Measurements from ENCODE around the gene EXOC4.

Gene EXOC4

DNA sequence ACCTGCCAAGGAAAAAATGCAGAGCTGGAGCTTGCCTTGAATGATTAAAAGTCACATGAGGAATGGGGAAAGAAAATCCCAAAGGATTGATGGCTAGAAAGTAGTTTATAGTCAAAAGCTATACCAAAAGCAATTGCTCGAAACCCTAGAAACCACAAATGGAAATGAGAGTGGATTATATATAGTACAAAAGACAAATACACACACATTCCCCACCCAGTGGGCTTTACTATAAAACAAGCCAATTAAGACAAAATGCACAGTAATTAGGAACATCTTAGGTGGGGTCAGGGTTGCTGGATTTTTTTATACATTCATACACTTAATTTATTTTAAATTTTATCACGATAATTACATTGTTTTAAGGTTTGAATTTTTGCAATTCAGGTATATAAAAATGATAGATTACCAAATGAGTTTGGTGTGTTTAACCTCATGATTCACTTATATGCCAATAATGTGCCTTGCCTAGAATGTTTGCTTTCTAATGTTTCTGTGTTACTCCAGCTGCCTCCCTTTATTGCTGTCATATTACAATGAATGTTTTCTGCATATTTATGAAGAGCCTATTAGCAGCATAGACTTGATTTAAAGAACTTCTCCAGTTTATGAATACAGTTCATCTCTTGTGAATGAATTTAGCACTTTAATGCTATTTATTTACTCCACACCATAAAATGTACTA, 421.3 kb downstream of the EXOC4 start:
- no peak for DNase-seq (ENCODE audit: low read depth)

DNA sequence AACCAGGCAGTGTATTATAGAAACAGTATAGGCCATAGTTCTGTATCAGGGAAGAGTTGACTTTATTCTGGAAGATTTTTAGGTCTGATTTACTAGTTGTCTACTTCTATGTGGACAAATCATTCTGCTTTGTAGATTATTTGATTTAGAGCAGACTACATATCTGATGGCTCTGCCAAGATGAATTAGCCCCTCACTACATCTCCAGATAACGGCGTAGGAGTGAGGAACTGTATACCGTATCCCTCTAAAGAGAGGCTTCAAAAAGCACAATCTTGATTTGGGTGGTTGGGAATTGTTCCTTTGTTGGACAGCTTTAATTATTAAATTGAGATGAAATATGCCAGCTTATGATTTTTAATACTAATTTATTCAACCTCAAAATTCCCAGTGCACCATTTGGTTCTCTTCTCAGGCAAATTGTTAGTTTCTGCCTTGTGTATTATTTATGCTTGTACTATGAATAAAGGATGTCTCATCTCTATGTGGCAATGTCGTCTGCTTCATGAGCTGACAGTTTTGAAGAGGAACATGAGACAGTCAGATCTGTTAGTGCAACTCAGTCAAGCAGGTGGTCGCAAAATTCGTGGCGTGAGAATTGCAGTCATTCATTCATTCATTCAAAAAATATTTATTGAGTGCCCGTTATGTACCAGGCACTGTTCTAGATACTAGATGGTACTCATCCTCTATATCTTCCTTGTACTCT, 422.8 kb downstream of the EXOC4 start:
- no peak for DNase-seq (ENCODE audit: low read depth)

DNA sequence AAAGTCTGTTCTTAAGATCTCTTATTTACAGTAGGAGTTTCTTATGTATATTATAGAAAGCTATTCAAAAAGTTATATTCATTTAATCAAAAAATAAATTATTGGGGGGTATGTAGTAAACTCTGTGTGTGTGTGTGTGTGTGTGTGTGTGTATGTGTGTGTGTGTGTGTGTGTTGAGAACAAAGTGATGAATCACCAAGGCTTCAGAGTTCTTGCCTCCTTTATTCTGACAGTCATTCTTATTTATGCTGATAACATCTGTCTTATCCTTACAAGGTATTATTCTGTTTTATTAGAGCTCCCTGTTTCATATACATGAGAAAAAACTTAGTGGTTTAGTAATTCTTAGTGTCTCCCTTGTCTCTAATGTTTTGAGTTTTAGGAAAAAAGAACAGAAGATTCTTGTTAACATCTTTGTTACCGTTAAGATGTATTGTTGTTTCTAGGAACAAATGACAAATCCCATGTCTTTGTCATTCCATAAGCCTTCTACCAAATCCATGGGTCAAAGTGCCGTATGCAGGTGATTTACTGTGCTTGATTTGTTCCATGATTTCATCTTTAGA, 424.0 kb downstream of the EXOC4 start:
- DNase-seq (ENCODE audit: low read depth), result no peak

DNA sequence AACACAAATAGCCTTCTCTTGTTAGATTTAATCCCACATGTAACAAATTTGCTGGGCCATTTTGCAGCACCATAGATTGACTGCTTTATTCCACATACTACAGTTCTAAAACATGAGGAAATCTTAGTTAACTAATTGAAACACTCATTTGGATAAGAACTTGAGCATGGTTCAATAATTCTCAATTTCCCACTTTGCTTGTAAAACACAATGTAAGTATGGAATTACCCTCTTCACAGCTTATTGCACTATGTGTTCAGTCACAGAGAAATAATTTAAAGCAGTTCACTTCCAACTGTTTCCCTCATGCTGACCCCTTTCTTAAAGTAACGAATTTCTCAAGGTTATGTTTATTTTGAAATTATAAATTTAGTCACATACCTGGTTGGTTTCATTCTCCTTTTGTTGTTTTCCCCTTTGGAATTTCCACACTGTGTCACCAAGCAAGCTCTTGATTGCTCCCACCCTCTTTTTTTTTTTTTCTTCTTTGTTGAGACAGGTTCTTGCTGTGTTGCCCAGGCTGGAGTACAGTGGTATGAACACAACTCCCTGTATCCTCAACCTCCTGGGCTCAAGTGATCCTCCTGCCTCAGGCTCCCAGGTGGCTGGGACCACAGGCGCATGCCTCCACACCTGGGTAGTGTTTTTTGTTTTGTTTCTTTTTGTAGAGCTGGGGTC, 425.4 kb downstream of the EXOC4 start:
- DNase-seq (ENCODE audit: low read depth), result no peak

DNA sequence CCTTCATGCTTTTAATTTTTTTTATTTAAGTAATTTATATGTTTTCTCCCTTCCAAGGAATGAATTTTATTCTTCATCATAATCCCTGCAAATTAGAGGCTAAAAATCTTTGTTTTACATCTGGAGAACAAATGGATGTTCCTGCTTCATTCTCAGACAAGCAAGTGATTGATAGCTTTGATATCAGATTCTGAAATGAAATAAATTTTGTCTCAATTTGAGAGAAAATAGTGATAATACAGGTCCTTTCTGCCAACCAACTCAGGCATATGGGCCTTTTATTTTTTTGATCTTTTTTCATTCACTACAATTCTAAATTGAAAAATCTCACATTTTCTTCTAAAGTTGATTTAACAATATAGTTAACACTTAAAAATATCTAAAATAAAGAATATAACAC, 427.1 kb downstream of the EXOC4 start:
- no peak for DNase-seq (ENCODE audit: low read depth)

DNA sequence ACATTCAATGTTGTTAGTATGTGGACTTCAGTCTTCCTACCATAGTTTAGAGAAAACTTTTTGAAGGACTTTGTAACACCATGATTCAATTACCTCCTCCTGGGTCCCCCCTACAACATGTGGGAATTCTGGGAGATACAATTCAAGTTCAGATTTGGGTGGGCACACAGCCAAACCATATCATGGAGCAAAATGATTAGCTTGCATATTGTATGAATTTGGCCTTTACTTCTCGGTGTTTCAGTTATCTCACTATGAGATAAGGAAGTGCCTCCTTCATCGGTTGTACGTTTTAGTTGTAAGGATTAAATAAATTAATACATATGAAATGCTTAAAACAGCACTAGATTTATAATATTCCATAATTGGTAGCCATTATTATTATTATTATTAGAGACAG, 428.7 kb downstream of the EXOC4 start:
- DNase-seq (ENCODE audit: low read depth), result no peak

DNA sequence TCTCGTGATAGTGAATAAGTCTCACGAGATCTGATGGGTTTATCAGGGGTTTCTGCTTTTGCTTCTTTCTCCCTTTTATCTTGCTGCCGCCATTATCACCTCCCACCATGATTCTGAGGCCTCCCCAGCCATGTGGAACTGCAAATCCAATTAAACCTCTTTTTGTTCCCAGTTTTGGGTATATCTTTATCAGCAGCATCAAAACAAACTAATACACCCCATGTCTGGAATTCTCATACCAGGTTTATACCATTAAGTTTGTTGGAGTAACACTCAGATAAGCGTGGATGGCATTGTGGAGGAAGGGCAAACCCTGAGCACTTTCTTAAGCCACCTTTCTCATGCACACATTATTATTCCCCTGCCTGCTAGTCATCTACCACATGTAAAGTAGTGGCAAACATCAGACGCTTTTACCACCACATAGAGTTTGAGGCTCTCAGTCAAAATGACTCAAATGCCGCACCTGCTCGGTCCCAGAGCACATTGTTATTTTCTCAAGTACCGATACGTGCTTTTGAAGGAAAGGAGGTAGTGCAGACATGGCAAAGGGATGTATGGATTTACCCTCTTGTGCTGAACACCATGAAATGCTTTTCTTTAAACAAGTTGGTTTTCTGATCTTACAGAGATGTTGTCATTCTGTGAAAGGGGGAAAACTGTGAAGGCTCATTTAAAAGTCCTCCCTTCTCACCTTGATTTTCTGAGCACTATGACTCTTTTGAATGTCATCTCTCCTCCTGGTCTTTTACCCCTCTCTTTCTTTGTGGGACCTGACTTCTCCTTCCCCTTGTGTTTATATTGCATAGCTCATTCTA, 429.7 kb downstream of the EXOC4 start:
- DNase-seq (ENCODE audit: low read depth), result no peak

DNA sequence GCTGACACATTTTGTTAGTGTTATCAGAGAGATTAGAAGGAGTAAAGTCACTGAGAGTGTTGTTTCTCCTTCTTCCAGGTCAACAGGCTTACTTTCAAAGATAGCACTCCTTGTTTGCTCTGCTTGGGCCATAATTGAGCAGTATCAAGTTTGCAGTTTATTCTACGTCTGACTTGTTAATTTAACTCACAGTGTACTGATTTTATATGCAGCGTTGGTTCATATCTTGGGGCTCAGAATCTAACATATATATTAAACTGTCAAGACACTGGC, 430.2 kb downstream of the EXOC4 start:
- no peak for DNase-seq (ENCODE audit: low read depth)

DNA sequence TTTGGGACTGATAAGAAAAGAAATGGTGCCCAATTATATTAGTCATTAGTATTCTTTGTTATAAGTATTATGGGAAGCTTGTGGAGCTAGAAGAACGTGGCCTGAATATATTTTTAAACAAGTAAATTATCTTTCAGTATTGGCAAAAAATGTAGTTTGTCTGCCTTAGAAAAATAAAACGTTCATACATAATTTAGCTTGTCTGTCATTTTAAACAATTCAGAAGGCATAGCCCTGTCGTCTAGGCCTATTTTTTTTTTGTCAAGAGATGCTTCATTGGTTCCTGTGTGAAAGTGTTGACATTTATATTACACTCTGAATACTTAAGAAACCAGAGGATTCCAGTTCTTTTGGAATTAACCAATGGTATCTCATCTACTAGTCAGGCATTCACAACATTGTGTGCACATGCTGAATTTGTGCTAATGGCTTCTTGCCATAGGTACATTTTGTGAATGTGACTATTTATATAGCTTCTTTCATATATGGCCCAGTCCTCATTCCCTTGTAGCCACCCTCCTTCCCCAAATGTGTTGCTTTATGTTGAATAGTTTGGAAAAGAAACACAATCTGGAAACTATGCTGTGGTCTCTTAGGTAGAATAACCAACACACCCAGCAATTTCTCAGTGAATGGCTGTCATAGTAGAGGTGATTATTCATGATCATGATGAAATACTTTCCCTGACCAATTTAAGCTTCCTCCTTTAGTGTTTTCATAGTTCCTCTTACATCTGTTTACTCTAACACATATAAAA, 435.8 kb downstream of the EXOC4 start:
- DNase-seq (ENCODE audit: low read depth), result no peak

DNA sequence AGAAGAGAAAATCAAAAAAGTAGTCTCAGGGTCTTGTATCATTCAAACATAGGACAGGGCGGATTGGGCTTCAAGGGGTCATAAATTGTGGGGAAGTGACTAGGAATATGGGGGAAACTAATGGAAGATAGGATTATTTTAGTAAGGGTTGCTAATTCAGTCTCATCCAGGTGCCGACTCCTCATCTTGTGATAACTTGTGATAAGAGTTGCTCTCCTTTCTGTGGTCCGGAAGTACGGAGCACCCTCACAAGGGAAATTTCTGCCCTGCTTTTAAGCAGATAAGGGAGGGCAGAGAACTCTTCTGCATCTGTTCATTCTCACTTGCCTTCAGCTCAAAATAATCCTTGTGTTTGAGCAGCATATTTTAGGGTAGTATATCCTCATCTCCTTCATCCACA, 437.9 kb downstream of the EXOC4 start:
- DNase-seq (ENCODE audit: low read depth), result no peak

DNA sequence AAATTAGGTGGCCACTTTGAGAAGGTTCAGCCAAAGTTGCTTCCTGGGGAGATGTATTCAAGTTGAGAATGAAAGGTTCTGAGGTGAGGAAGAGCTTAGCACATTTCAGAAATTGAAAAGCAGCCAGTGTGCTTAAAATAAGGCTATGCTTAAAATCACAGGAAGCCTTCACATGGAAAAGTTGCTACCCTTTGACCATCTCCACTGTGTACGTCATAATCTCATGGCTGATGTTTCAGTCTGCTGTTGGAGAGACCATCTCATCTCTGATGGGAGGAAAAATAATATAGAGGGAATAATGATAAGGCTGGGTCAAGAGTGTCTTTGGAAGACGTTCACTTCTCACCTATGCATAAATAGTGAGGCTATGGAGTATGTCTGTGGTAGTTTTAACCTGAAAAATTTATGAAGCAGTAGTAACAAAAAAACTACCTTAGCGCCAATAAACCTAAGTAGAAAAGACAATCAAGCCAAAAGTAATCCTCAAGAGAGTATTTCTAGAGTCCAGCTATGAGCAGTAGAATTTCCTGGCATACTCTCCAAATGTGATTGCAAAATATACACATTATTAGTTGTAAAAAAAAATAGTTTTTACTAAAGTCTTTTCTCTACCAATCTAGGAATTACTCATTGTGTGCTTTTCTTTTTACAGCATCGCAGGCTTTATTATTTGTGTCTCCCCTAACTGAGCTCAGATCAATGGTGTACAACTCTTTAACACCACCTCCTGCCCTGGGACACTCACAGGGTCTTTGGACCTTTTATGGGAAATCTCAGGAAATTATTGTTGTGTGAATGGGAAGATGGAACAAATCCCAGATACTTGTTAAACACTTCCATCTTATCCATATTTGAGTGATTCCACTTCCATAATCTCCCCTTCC, 439.1 kb downstream of the EXOC4 start:
- DNase-seq (ENCODE audit: low read depth), result no peak

DNA sequence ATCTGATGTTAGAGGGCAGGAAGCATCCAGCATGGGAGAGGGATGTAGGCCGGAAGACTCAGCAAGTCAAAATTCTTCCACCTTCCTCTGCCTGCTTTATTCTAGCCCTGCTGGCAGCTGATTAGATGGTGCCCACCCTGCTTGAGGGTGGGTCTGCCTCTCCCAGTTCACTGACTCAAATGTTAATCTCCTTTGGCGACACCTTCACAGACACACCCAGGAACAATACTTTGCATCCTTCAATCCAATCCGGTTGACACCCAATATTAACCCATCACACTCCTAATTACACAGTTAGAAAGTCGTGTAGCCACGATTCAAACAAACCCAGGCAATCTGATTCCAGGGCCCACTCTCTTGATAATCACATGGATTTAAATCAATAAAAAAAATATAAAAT, 440.4 kb downstream of the EXOC4 start:
- no peak for DNase-seq (ENCODE audit: low read depth)

DNA sequence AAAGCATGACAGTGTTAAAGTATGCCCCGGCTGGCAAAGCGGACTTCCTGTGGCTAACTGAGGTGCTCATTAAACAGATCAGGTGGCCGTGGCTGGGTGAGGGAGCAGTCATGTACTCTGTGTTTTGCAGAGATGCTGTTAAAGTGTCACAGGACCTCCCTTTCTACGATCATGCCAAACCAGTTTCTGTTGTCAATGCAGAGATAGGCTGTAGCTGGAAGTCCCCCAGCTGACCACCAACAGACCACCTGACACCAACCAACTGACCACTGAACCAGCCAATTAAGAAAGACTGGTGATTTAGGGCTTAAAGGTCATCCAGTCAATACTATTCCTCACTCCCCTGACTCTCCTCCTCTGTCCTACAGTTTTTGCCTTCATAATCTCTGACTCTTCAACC, 443.2 kb downstream of the EXOC4 start:
- DNase-seq (ENCODE audit: low read depth), result no peak

DNA sequence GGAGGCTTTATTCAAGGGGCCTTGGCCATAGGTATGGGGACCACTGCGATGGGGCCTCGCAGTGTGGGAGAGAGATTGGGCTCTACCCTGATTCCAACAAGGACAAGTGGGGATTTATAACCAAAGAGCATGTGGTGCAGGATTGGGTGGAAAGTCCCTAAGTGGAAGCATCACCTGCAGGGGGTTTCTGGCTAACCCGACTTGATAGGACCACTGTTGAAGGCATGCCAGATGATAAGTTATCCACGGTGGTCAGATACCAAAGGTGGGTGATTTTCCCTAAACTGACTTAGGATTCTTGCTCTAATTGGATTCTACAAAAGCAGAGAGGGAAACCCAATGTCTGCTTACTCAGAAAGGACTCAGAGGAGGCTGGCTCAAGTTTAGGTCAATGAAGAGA, 444.7 kb downstream of the EXOC4 start:
- no peak for DNase-seq (ENCODE audit: low read depth)

DNA sequence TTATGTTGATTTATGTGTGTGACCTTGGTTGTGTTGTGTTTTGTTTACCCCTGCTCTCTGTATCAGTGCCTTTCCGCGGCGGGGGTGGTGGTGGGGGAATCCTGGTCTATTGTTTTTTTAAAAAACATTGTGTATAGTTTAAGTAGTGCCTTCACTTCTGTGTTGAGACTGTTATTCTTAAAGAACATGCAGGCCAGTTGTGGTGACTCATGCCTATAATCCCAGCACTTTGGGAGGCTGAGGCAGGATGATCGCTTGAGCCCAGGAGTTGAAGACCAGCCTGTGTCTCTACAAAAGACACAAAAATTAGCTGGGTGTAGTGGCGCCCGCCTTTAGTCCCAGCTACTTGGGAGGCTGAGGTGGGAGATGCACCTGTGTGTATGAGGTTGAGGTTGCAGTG, 445.2 kb downstream of the EXOC4 start:
- DNase-seq (ENCODE audit: low read depth), result no peak

DNA sequence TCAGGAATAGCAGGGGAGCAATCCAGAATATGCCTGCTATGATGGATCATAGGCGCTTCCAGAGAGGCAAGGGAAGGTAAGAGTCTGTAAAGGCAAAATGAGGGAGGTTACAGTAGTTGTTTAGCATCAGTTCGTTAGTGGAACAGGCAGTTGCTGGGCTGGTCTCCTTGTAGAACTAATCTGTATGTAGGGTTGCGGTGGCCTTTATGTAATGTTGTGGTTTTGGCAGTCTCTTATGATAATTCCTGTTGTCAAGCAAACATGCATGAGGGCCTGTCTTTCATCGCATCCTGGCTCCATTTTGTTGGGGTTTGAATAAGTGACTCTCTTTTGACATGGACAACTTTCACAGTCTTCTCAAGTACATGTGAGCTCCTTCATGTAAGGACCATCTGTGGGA, 446.5 kb downstream of the EXOC4 start:
- DNase-seq (ENCODE audit: low read depth), result no peak

DNA sequence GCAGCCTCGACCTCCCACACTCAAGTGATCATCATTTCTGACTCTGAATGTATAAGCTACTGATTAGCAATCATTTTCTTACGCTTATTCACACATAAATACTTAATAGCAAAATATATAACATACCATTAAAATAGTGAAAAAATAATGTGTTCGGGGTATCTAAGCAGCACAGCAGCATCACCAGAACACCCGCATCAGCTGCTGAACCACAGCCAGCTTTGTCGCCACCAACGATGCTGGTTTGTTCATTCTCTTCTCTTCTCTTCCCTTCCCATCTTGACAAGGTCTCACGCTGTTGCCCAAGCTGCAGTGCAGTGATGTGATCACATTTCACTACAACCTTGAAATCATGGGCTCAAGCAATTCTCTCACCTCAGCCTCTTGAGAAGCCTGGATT, 449.2 kb downstream of the EXOC4 start:
- no peak for DNase-seq (ENCODE audit: low read depth)

DNA sequence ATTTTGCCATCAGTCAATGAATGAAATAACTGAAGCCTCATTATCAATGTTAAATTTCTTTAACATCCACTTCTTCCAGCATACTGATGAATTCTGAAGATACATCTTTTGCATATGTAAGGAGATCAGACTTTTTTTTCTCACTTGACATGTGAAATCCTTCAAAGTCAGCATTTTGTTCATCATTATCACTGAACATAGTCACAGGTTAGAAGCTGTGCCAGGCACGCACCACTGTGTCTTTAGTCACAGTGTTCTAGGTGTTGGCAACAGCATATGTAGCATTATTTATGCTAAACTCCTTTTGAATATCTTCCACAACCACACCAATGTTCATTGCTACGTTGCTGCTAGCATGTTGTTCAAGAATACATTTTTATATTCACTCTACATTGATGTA, 450.1 kb downstream of the EXOC4 start:
- DNase-seq (ENCODE audit: low read depth), result no peak

DNA sequence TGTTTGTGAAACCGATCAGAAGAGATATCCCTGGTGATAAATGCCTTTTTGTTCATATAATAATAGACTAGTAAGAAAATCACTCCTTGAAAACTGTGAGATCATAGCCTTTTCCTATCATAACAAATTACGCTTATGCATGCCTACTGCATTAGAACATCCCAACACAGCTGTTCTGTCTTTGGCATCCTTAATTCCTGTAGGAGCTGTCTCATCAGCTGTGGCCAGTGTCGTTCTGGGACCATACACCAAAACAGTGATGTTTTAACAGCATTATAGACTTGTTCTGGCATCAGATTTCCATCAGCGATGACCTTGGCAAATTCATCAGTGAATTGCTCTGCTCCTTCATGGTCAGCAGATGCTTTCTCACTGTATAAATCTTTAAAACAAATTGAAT, 450.7 kb downstream of the EXOC4 start:
- DNase-seq (ENCODE audit: low read depth), result no peak

DNA sequence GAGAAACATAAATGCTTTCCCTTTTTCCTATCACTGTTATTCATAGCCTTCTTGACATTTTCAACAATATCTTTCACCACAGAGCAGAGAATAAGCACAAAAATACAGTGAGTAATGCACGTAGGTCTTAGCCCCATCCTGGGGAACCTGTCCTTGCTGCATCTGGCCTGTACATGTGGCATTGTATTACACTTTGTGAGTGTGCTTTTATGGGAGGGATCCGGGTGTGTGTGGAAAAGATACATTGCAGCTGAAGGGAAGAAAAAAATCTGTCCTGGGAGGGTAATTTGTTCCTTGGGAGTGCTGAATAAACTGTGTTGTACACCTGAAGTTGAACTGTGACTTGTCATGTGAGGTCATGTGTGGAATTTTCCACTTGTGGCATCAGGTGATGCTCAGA, 451.6 kb downstream of the EXOC4 start:
- DNase-seq (ENCODE audit: low read depth), result no peak

DNA sequence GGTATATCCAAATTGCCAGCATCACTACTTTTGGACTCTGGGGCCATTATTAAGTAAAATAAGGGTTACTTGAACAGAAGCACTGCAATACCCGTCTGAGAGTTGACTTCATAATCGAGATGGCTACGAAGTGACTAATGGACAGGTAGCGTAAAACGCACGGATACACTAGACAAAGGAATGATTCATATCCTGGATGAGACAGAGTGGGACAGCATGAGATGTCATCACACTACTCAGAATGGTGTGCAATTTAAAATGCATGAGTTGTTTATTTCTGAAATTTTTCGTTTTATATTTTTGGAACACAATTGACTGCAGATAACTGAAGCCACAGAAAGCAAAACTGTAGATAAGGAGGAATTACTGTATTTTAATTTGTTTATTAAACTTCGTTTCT, 452.7 kb downstream of the EXOC4 start:
- no peak for DNase-seq (ENCODE audit: low read depth)

Data from activated gamma-delta T cell treated with anti-CD3 and anti-CD28 coated beads, Interleukin-2, amount 50 U/mL, for 16 hours (primary cell).